Motor neuron (in vitro differentiated cells): Measurements from ENCODE around the gene ITLN1. TPM values are rescaled to one million over a fixed set of nuclear protein-coding genes. Genes with fewer than 3 reads are reported as not detected.

Experiments used
- total RNA-seq, 8 experiments: library from RNA; unstranded; fragments of 300-600 nt; gene quantifications; 2 replicates each; pipeline versions ENCODE4 v1.2.3 to v1.2.4, GENCODE V29; 2022

The ITLN1 gene
- total RNA-seq, 8 experiments from 2014 or later, result 0.17 to 1.3 (median 0.57) TPM; not detected in 5

Other genes starting within 250 kb of the ITLN1 start
- under 1 TPM in 5 of 8 experiments, not detected in 3; under 0.01 to 0.90 (median 0.32) TPM for gene SLAMF1, start 238.1 kb downstream of the ITLN1 start, total RNA-seq
- 1 to 10 TPM in 1 of 8 experiments, under 1 TPM in 3, not detected in 4; 0.05 to 1.3 (median 0.32) TPM for gene CD48, start 173.4 kb downstream of the ITLN1 start, total RNA-seq
- 1 to 10 TPM in 1 of 8 experiments, under 1 TPM in 5, not detected in 2; 0.08 to 1.1 (median 0.12) TPM for gene SLAMF7, start 145.9 kb downstream of the ITLN1 start, total RNA-seq
- gene LY9, start 89.0 kb downstream of the ITLN1 start, total RNA-seq, result 1 to 10 TPM in 1 of 8 experiments, under 1 TPM in 6, not detected in 1; 0.05 to 1.4 (median 0.41) TPM
- 1 to 10 TPM in 1 of 8 experiments, under 1 TPM in 4, not detected in 3; 0.08 to 3.7 (median 0.31) TPM for gene CD244, start 22.3 kb downstream of the ITLN1 start, total RNA-seq
- 1 to 10 TPM in 1 of 8 experiments, under 1 TPM in 4, not detected in 3; 0.29 to 1.8 (median 0.83) TPM for gene ITLN2, start 69.6 kb upstream of the ITLN1 start, total RNA-seq
- gene F11R, start 136.0 kb upstream of the ITLN1 start, total RNA-seq, result 10 to 100 TPM in 1 of 8 experiments, 1 to 10 TPM in 7; 1.4 to 14.5 (median 5.2) TPM
- 10 to 100 TPM in 1 of 8 experiments, 1 to 10 TPM in 4, under 1 TPM in 1, not detected in 2; 0.46 to 13.4 (median 1.9) TPM for gene TSTD1, start 153.8 kb upstream of the ITLN1 start, total RNA-seq
- gene USF1, start 160.8 kb upstream of the ITLN1 start, total RNA-seq, result 100 to 1,000 TPM in 3 of 8 experiments, 10 to 100 TPM in 5; 60.3 to 156 (median 85.6) TPM
- 1 to 10 TPM in 5 of 8 experiments, under 1 TPM in 3; 0.64 to 2.8 (median 1.3) TPM for gene ARHGAP30, start 184.7 kb upstream of the ITLN1 start, total RNA-seq
- gene NECTIN4, start 204.4 kb upstream of the ITLN1 start, total RNA-seq, result 10 to 100 TPM in 1 of 8 experiments, 1 to 10 TPM in 2, under 1 TPM in 4, not detected in 1; 0.14 to 29.1 (median 0.85) TPM
- gene KLHDC9, start 213.2 kb upstream of the ITLN1 start, total RNA-seq, result 10 to 100 TPM in 5 of 8 experiments, 1 to 10 TPM in 2, not detected in 1; 1.5 to 38.5 (median 30.0) TPM
- 100 to 1,000 TPM in 7 of 8 experiments, 10 to 100 TPM in 1; 99.1 to 356 (median 197) TPM for gene PFDN2, start 232.9 kb upstream of the ITLN1 start, total RNA-seq
- gene NIT1, start 232.9 kb upstream of the ITLN1 start, total RNA-seq, result 10 to 100 TPM; 27.7 to 59.0 (median 45.7) TPM
- 10 to 100 TPM; 12.6 to 34.4 (median 23.0) TPM for gene DEDD, start 247.5 kb upstream of the ITLN1 start, total RNA-seq